HepG2 (cell line): ENCODE results near the gene SBNO2. TPM values are rescaled to one million over a fixed set of nuclear protein-coding genes. Genes with fewer than 3 reads are reported as not detected.

ENCODE experiments used
- FOXC1 ChIP-seq: sonication (generic); formaldehyde crosslinking; IDR thresholded peaks from 2 replicates; pipeline ENCODE4 v1.8.0; 2022; ENCODE audit warnings: mild to moderate bottlenecking, missing genetic modification reagents, borderline replicate concordance
- HHEX ChIP-seq: IDR thresholded peaks from 2 replicates; pipeline ENCODE4 v1.6.1; 2016; ENCODE audit warnings: control low read depth
- KLF15 ChIP-seq: sonication (generic); formaldehyde crosslinking; IDR thresholded peaks from 2 replicates; pipeline ENCODE4 v1.8.1; 2023; ENCODE audit warnings: borderline replicate concordance, mild to moderate bottlenecking, inconsistent platforms, missing genetic modification reagents, mixed read lengths
- MAZ ChIP-seq, 2 experiments: sonication (generic) in 1 of 2; formaldehyde crosslinking in 1 of 2; IDR thresholded peaks; 2 replicates each; pipeline versions ENCODE4 v1.5.0 to v1.6.1; 2012 to 2020; ENCODE audit warnings: low read depth in 2 of 2, mild to moderate bottlenecking in 2 of 2, borderline replicate concordance in 1 of 2, improper control_type of control experiment in 1 of 2, low read length in 1 of 2, missing genetic modification reagents in 1 of 2, moderate library complexity in 1 of 2
- MEF2D ChIP-seq: sonication (generic); formaldehyde crosslinking; IDR thresholded peaks from 2 replicates; pipeline ENCODE4 v1.5.1; 2020; ENCODE audit warnings: mild to moderate bottlenecking, missing genetic modification reagents
- NFYC ChIP-seq: IDR thresholded peaks from 2 replicates; pipeline ENCODE4 v1.6.1; 2016; ENCODE audit warnings: missing genetic modification reagents, missing compliant biosample characterization
- POLR2A ChIP-seq, 2 experiments: IDR thresholded peaks; 2 replicates each; pipeline ENCODE4 v1.6.1; 2011; ENCODE audit warnings: low read depth in 2 of 2, low read length in 2 of 2, mild to moderate bottlenecking in 1 of 2, moderate library complexity in 1 of 2; ENCODE audit not compliant: insufficient read depth in 1 of 2
- SAP130 ChIP-seq: IDR thresholded peaks from 2 replicates; pipeline ENCODE4 v1.6.1; 2016; ENCODE audit warnings: low read depth
- ZFX ChIP-seq: sonication (generic); formaldehyde crosslinking; IDR thresholded peaks from 2 replicates; pipeline ENCODE4 v1.4.0; 2020; ENCODE audit warnings: mild to moderate bottlenecking, low read depth, missing genetic modification reagents, moderate library complexity
- ZNF138 ChIP-seq: sonication (generic); formaldehyde crosslinking; IDR thresholded peaks from 2 replicates; pipeline ENCODE4 v1.5.0; 2020; ENCODE audit warnings: mild to moderate bottlenecking, low read depth, missing genetic modification reagents
- ZNF30 ChIP-seq: sonication (generic); formaldehyde crosslinking; IDR thresholded peaks from 2 replicates; pipeline ENCODE4 v1.5.0; 2020; ENCODE audit warnings: mild to moderate bottlenecking, missing genetic modification reagents
- ZNF782 ChIP-seq: sonication (generic); formaldehyde crosslinking; IDR thresholded peaks from 2 replicates; pipeline ENCODE4 v1.4.0; 2020; ENCODE audit warnings: missing genetic modification reagents, mild to moderate bottlenecking, borderline replicate concordance
- polyA plus RNA-seq, 8 experiments: library from polyadenylated mRNA; depleted of rRNA in 3 of 8; stranded (reverse) in 7 of 8; unstranded in 1 of 8; fragments of >200 nt; fragmentation: Illumina TruSeq in 4 of 8; extraction: Trizol in 4 of 8; gene quantifications; 2 replicates each; pipeline versions ENCODE4 v1.2.1 to v1.2.3, GENCODE V29; 2011 to 2016; ENCODE audit warnings: low read depth in 4 of 8, missing spikeins in 1 of 8, mixed read lengths in 1 of 8; ENCODE audit not compliant: insufficient read depth in 1 of 8
- total RNA-seq, 5 experiments: library from RNA; depleted of rRNA; stranded (reverse); fragments of >200 nt; fragmentation: Illumina TruSeq; extraction: Trizol; gene quantifications; 2 replicates each; pipeline ENCODE4 v1.2.3, GENCODE V29; 2016; ENCODE audit warnings: low read depth in 1 of 5
- TF ChIP-seq, protein P1 (sequence below): sonication (generic); formaldehyde crosslinking; conservative IDR thresholded peaks from 2 replicates; pipeline ENCODE4 v1.4.0; 2020; ENCODE audit warnings: mild to moderate bottlenecking, missing genetic modification reagents, moderate library complexity
- TF ChIP-seq, protein P2 (sequence below): sonication (generic); formaldehyde crosslinking; IDR thresholded peaks from 2 replicates; pipeline ENCODE4 v1.5.1; 2020; ENCODE audit warnings: mild to moderate bottlenecking, missing genetic modification reagents, moderate library complexity
- TF ChIP-seq, protein P3 (sequence below): IDR thresholded peaks from 2 replicates; pipeline ENCODE4 v1.6.1; 2016; ENCODE audit warnings: low read depth, control low read depth
- TF ChIP-seq, protein P4 (sequence below): sonication (generic); formaldehyde crosslinking; conservative IDR thresholded peaks from 2 replicates; pipeline ENCODE4 v1.8.0; 2022; ENCODE audit warnings: mild to moderate bottlenecking, moderate library complexity, missing genetic modification reagents
- TF ChIP-seq, protein P5 (sequence below): IDR thresholded peaks from 2 replicates; pipeline ENCODE4 v1.6.1; 2016; ENCODE audit warnings: missing genetic modification reagents, missing compliant biosample characterization

Gene SBNO2
- total and polyA plus RNA-seq, 2 of the 13 experiments (the other 11 are each of a cell fraction or from before 2014, with no cell fraction given): 8.6 to 10.4 TPM

DNA sequence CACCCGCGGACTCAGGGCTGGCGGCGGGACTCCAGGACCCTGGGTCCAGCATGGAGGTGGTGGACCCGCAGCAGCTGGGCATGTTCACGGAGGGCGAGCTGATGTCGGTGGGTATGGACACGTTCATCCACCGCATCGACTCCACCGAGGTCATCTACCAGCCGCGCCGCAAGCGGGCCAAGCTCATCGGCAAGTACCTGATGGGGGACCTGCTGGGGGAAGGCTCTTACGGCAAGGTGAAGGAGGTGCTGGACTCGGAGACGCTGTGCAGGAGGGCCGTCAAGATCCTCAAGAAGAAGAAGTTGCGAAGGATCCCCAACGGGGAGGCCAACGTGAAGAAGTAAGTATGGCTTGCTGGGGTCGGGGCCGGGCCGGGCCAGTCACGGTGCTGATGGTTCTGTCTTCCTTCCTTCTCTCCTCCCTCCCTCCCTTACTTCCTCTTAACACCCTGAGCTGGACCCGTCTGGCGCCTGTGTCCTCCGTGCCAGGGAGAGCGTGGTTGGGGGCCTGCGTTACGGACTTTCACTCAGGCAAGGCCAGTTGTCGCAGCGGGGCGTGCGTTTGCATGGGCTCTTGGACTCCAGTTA is 32.9 kb upstream of the SBNO2 start (continued):
- TF ChIP-seq ZNF138 (0 out of 2 replicates have a peak, but pooled peaks have one; percentile 38), POLR2A (IDR thresholded peaks at IDR 0.05; ENCODE audit: insufficient read depth in 1 of 2, low read depth in 2 of 2, low read length in 2 of 2) (no peak), KLF15 (CRISPR knock-in tag) (no peak), MAZ (IDR thresholded peaks at IDR 0.05; ENCODE audit: borderline replicate concordance, low read depth, low read length) (no peak), MAZ (CRISPR knock-in tag; IDR thresholded peaks at IDR 0.05; ENCODE audit: low read depth) (0 out of 2 replicates have a peak, but pooled peaks have one; percentile 27), ZNF782 (CRISPR knock-in tag) (0 out of 2 replicates have a peak, but pooled peaks have one; percentile 45), HHEX (CRISPR knock-in tag) (no peak), MEF2D (CRISPR knock-in tag) (no peak), SAP130 (CRISPR knock-in tag) (peak; percentile 7; the same call in 1 of the 2 replicates), ZNF30 (CRISPR knock-in tag) (no peak), NFYC (CRISPR knock-in tag) (no peak), ZFX (CRISPR knock-in tag) (no peak), FOXC1 (0 out of 2 replicates have a peak, but pooled peaks have one; percentile 13)
- TF ChIP-seq, protein P1, sequence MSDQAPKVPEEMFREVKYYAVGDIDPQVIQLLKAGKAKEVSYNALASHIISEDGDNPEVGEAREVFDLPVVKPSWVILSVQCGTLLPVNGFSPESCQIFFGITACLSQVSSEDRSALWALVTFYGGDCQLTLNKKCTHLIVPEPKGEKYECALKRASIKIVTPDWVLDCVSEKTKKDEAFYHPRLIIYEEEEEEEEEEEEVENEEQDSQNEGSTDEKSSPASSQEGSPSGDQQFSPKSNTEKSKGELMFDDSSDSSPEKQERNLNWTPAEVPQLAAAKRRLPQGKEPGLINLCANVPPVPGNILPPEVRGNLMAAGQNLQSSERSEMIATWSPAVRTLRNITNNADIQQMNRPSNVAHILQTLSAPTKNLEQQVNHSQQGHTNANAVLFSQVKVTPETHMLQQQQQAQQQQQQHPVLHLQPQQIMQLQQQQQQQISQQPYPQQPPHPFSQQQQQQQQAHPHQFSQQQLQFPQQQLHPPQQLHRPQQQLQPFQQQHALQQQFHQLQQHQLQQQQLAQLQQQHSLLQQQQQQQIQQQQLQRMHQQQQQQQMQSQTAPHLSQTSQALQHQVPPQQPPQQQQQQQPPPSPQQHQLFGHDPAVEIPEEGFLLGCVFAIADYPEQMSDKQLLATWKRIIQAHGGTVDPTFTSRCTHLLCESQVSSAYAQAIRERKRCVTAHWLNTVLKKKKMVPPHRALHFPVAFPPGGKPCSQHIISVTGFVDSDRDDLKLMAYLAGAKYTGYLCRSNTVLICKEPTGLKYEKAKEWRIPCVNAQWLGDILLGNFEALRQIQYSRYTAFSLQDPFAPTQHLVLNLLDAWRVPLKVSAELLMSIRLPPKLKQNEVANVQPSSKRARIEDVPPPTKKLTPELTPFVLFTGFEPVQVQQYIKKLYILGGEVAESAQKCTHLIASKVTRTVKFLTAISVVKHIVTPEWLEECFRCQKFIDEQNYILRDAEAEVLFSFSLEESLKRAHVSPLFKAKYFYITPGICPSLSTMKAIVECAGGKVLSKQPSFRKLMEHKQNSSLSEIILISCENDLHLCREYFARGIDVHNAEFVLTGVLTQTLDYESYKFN: 0 out of 2 replicates have a peak, but pooled peaks have one; percentile 12
- TF ChIP-seq, protein P2, sequence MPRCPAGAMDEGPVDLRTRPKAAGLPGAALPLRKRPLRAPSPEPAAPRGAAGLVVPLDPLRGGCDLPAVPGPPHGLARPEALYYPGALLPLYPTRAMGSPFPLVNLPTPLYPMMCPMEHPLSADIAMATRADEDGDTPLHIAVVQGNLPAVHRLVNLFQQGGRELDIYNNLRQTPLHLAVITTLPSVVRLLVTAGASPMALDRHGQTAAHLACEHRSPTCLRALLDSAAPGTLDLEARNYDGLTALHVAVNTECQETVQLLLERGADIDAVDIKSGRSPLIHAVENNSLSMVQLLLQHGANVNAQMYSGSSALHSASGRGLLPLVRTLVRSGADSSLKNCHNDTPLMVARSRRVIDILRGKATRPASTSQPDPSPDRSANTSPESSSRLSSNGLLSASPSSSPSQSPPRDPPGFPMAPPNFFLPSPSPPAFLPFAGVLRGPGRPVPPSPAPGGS (CRISPR knock-in tag): no peak
- TF ChIP-seq, protein P3, sequence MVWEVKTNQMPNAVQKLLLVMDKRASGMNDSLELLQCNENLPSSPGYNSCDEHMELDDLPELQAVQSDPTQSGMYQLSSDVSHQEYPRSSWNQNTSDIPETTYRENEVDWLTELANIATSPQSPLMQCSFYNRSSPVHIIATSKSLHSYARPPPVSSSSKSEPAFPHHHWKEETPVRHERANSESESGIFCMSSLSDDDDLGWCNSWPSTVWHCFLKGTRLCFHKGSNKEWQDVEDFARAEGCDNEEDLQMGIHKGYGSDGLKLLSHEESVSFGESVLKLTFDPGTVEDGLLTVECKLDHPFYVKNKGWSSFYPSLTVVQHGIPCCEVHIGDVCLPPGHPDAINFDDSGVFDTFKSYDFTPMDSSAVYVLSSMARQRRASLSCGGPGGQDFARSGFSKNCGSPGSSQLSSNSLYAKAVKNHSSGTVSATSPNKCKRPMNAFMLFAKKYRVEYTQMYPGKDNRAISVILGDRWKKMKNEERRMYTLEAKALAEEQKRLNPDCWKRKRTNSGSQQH (CRISPR knock-in tag): 0 out of 2 replicates have a peak, but pooled peaks have one; percentile 4
- TF ChIP-seq, protein P4, sequence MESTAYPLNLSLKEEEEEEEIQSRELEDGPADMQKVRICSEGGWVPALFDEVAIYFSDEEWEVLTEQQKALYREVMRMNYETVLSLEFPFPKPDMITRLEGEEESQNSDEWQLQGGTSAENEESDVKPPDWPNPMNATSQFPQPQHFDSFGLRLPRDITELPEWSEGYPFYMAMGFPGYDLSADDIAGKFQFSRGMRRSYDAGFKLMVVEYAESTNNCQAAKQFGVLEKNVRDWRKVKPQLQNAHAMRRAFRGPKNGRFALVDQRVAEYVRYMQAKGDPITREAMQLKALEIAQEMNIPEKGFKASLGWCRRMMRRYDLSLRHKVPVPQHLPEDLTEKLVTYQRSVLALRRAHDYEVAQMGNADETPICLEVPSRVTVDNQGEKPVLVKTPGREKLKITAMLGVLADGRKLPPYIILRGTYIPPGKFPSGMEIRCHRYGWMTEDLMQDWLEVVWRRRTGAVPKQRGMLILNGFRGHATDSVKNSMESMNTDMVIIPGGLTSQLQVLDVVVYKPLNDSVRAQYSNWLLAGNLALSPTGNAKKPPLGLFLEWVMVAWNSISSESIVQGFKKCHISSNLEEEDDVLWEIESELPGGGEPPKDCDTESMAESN (CRISPR knock-in tag): 0 out of 2 replicates have a peak, but pooled peaks have one; percentile 13
- TF ChIP-seq, protein P5, sequence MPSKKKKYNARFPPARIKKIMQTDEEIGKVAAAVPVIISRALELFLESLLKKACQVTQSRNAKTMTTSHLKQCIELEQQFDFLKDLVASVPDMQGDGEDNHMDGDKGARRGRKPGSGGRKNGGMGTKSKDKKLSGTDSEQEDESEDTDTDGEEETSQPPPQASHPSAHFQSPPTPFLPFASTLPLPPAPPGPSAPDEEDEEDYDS (CRISPR knock-in tag): no peak
